NB4 (cell line): ENCODE data around the gene SLC5A2.
"Not testable (repeated sequence)": the region's sequence is repeated elsewhere in the genome, so short reads cannot be mapped to it uniquely, and the experiment has no call there.

Experiments used
- DNase-seq: peaks from one replicate; pipeline ENCODE4 v3.0.0; 2010; ENCODE audit warnings: low read depth
- H3K4me3 ChIP-seq: one replicate; pipeline ENCODE4 v1.5.1; 2011; ENCODE audit warnings: mild to moderate bottlenecking, low read depth, low read length, moderate library complexity
- CTCF ChIP-seq: IDR thresholded peaks from one replicate; pipeline ENCODE4 v1.5.1; 2012; ENCODE audit warnings: low read depth, low read length
- MAX ChIP-seq: IDR thresholded peaks from 2 replicates; pipeline ENCODE4 v1.6.1; 2011; ENCODE audit warnings: low read depth, low read length
- MYC ChIP-seq: IDR thresholded peaks from 2 replicates; pipeline ENCODE4 v1.6.1; 2011; ENCODE audit warnings: low read depth, low read length
- POLR2A ChIP-seq: IDR thresholded peaks from 2 replicates; pipeline ENCODE4 v1.6.1; 2011; ENCODE audit warnings: mild to moderate bottlenecking; ENCODE audit not compliant: insufficient read length; ENCODE audit errors: extremely low read depth

SLC5A2 gene

GRCh38 chr16:31513884-31514283 lies 31.0 kb downstream of the SLC5A2 start:
- no peak for TF ChIP-seq CTCF
- TF ChIP-seq MYC: no peak
- no peak for DNase-seq
- no peak overlapping the region for H3K4me3 ChIP-seq

GRCh38 chr16:31517800-31518402 lies 35.0 kb downstream of the SLC5A2 start:
- DNase-seq: no peak
- H3K4me3 ChIP-seq: no peak overlapping the region
- TF ChIP-seq CTCF: no peak
- no peak for TF ChIP-seq MYC
- TF ChIP-seq POLR2A: no peak
- no peak for TF ChIP-seq MAX

- TF ChIP-seq CTCF (no peak), MAX (no peak), POLR2A (no peak), MYC (no peak)
- DNase-seq: no peak
- no peak overlapping the region for H3K4me3 ChIP-seq
Observed at GRCh38 chr16:31519759-31520431, 37.0 kb downstream of the SLC5A2 start.

- H3K4me3 ChIP-seq: no peak overlapping the region
- no peak for DNase-seq
- TF ChIP-seq MYC (no peak), CTCF (no peak), POLR2A (no peak), MAX (no peak)
Observed at GRCh38 chr16:31521368-31521767, 38.4 kb downstream of the SLC5A2 start.

- no peak for TF ChIP-seq POLR2A
- TF ChIP-seq MAX: no peak
- no peak for TF ChIP-seq MYC
- no peak for TF ChIP-seq CTCF
- DNase-seq: no peak
- H3K4me3 ChIP-seq: no peak overlapping the region
Observed at GRCh38 chr16:31522071-31522470, 39.1 kb downstream of the SLC5A2 start.

GRCh38 chr16:31523768-31524167 lies 40.8 kb downstream of the SLC5A2 start:
- DNase-seq, H3K4me3 ChIP-seq: not testable (repeated sequence)
